Adrenal gland (tissue), 5 donors: ENCODE data around the gene PIGQ.

Experiments used
- POLR2A ChIP-seq, 2 donors: fragments of 450-650 bp; IDR thresholded peaks; one replicate each; pipeline ENCODE4 v1.6.1; 2017; ENCODE audit warnings: antibody characterized with exemption in 2 of 2, mild to moderate bottlenecking in 2 of 2, moderate library complexity in 1 of 2
- TF ChIP-seq, protein P1 (sequence below), 6 experiments: fragments of 450-650 bp in 4 of 6; fragments of 200-600 bp in 2 of 6; sonication (generic) in 1 of 6; IDR thresholded peaks; 1 replicate in 5 of 6; 2 replicates in 1 of 6; pipeline versions ENCODE4 v1.5.1 to v1.8.0; 2016 to 2021; ENCODE audit warnings: antibody characterized with exemption in 6 of 6, mild to moderate bottlenecking in 2 of 6, moderate library complexity in 1 of 6
- donor health status: DM: no; HTN: no; CAD: no.

DNA sequence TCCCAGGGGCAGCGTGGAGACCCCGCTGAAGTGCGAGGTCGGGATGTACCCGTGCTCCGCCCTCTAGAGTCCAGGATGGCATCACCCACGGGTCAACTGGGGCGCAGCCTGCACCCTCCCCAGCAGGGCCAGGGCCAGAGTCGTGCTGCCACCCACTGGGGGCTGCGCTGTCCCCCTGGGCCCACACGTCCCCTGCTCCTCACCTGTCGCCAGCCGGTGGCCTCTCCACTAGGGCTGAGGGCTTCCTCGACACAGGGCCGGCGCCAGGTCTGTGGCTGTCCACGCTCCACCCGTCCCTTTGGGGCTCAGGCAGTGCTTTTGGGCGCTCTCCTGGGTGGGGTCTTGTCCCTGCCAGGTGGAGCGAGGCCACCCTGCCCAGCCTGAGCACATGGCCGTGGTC, 21.2 kb upstream of the PIGQ start:
- no peak for TF ChIP-seq POLR2A (IDR thresholded peaks at IDR 0.05)
- TF ChIP-seq, protein P1, sequence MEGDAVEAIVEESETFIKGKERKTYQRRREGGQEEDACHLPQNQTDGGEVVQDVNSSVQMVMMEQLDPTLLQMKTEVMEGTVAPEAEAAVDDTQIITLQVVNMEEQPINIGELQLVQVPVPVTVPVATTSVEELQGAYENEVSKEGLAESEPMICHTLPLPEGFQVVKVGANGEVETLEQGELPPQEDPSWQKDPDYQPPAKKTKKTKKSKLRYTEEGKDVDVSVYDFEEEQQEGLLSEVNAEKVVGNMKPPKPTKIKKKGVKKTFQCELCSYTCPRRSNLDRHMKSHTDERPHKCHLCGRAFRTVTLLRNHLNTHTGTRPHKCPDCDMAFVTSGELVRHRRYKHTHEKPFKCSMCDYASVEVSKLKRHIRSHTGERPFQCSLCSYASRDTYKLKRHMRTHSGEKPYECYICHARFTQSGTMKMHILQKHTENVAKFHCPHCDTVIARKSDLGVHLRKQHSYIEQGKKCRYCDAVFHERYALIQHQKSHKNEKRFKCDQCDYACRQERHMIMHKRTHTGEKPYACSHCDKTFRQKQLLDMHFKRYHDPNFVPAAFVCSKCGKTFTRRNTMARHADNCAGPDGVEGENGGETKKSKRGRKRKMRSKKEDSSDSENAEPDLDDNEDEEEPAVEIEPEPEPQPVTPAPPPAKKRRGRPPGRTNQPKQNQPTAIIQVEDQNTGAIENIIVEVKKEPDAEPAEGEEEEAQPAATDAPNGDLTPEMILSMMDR (IDR thresholded peaks at IDR 0.05): no peak
